ENCODE results near the gene CCDC86.

Gene CCDC86

GRCh38 chr11:60875366-60876167 lies 33.7 kb downstream of the CCDC86 start:
- no peak overlapping the region for H3K4me3 Mint-ChIP-seq
- peaks cover 4% of the 10 kb centered on the region for H3K4me1 Mint-ChIP-seq (ENCODE audit: low read depth)
- no peaks in the 10 kb centered on the region for H3K27me3 Mint-ChIP-seq (ENCODE audit: low read depth)
- H3K9me3 Mint-ChIP-seq, result no peaks in the 10 kb centered on the region
- peaks cover 7% of the 10 kb centered on the region for H3K36me3 Mint-ChIP-seq (ENCODE audit: low read depth)
- H3K27ac Mint-ChIP-seq, result no peak overlapping the region

- H3K4me3 Mint-ChIP-seq, result no peak overlapping the region
- no peak overlapping the region for H3K27ac Mint-ChIP-seq
- H3K9me3 Mint-ChIP-seq, result no peaks in the 10 kb centered on the region
- H3K36me3 Mint-ChIP-seq (ENCODE audit: low read depth), result peaks cover 12% of the 10 kb centered on the region
- H3K27me3 Mint-ChIP-seq (ENCODE audit: low read depth), result no peaks in the 10 kb centered on the region
- H3K4me1 Mint-ChIP-seq (ENCODE audit: low read depth), result peaks cover 4% of the 10 kb centered on the region
Measured at GRCh38 chr11:60876168-60876485, 34.2 kb downstream of the CCDC86 start.

- H3K4me3 Mint-ChIP-seq, result no peak overlapping the region
- peaks cover 15% of the 10 kb centered on the region for H3K36me3 Mint-ChIP-seq (ENCODE audit: low read depth)
- no peak overlapping the region for H3K27ac Mint-ChIP-seq
- no peaks in the 10 kb centered on the region for H3K27me3 Mint-ChIP-seq (ENCODE audit: low read depth)
- no peaks in the 10 kb centered on the region for H3K4me1 Mint-ChIP-seq (ENCODE audit: low read depth)
- no peaks in the 10 kb centered on the region for H3K9me3 Mint-ChIP-seq
Measured at GRCh38 chr11:60878245-60879101, 36.6 kb downstream of the CCDC86 start.

DNA sequence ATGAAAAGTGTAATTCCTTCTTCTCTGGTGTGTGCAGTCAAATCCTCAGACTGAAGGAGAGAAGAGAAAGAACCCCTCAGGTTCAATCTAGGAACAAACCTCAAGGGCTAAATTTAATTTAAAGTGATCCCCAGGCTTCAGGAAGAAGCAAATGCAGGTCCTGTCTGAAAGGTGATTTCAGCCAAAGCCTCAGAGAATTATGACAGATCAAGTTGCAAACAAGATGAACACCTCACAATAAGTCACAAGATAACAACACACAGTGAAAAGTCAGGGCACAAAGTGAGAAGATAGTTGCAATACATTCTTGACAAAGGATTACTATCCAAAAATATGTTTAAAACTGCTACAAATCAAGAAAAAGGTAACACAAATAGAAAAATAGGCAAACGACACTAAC lies 37.2 kb downstream of the CCDC86 start:
- no peak overlapping the region for H3K4me3 Mint-ChIP-seq
- no peaks in the 10 kb centered on the region for H3K4me1 Mint-ChIP-seq (ENCODE audit: low read depth)
- H3K9me3 Mint-ChIP-seq, result no peaks in the 10 kb centered on the region
- H3K27ac Mint-ChIP-seq, result no peak overlapping the region
- H3K27me3 Mint-ChIP-seq (ENCODE audit: low read depth), result no peaks in the 10 kb centered on the region
- H3K36me3 Mint-ChIP-seq (ENCODE audit: low read depth), result peaks cover 15% of the 10 kb centered on the region

- H3K9me3 Mint-ChIP-seq, result no peaks in the 10 kb centered on the region
- H3K36me3 Mint-ChIP-seq (ENCODE audit: low read depth), result peaks cover 15% of the 10 kb centered on the region
- H3K4me1 Mint-ChIP-seq (ENCODE audit: low read depth), result no peaks in the 10 kb centered on the region
- no peak overlapping the region for H3K4me3 Mint-ChIP-seq
- no peak overlapping the region for H3K27ac Mint-ChIP-seq
- H3K27me3 Mint-ChIP-seq (ENCODE audit: low read depth), result no peaks in the 10 kb centered on the region
Measured at GRCh38 chr11:60879971-60880588, 38.2 kb downstream of the CCDC86 start.

DNA sequence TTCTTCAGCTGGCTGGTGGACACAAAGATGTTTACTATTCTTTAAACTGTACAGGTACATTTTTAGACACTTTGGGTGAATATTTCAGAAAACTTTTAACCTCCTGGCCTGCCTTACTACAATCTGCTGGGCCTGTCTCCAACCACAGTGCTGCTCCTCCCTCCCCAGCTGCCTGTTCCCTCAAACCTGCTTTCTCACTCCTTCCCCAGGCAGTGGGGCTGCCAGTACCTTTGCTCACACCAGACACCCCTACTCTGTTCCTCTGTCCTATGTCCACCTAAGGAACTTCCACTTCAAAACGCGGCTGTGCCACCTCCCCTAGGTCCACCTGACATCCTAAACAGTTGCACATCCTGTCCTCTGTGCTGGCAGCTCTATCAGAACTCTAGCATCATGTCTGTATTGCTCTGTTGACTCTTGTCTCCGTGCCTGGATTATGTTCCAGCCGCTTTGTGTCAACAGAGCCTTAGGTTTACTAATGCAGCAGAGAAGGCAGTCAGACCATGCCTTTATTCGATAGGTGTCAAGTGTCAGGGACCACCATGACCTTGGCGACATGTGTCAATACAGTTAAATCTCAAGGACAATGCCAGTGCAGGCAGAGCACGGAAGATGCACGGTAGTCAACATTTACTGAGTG lies 38.9 kb downstream of the CCDC86 start:
- Mint-ChIP-seq H3K27ac (no peak overlapping the region), H3K4me1 (ENCODE audit: low read depth) (no peaks in the 10 kb centered on the region), H3K27me3 (ENCODE audit: low read depth) (no peaks in the 10 kb centered on the region), H3K9me3 (no peaks in the 10 kb centered on the region), H3K4me3 (no peak overlapping the region), H3K36me3 (ENCODE audit: low read depth) (peaks cover 15% of the 10 kb centered on the region)

GRCh38 chr11:60887556-60887955 lies 45.6 kb downstream of the CCDC86 start:
- Mint-ChIP-seq H3K4me3 (no peak overlapping the region), H3K9me3 (no peaks in the 10 kb centered on the region), H3K4me1 (ENCODE audit: low read depth) (no peaks in the 10 kb centered on the region), H3K27me3 (ENCODE audit: low read depth) (no peaks in the 10 kb centered on the region), H3K27ac (no peak overlapping the region), H3K36me3 (ENCODE audit: low read depth) (peaks cover 21% of the 10 kb centered on the region)

- no peak overlapping the region for H3K27ac Mint-ChIP-seq
- H3K36me3 Mint-ChIP-seq (ENCODE audit: low read depth), result peaks cover 26% of the 10 kb centered on the region
Measured at GRCh38 chr11:60889869-60890311, 48.0 kb downstream of the CCDC86 start.

GRCh38 chr11:60890696-60891095 lies 48.8 kb downstream of the CCDC86 start:
- H3K27me3 Mint-ChIP-seq (ENCODE audit: low read depth), result no peaks in the 10 kb centered on the region
- no peak overlapping the region for H3K4me3 Mint-ChIP-seq
- H3K4me1 Mint-ChIP-seq (ENCODE audit: low read depth), result peaks cover 2% of the 10 kb centered on the region
- no peaks in the 10 kb centered on the region for H3K9me3 Mint-ChIP-seq
- H3K36me3 Mint-ChIP-seq (ENCODE audit: low read depth), result peaks cover 33% of the 10 kb centered on the region
- H3K27ac Mint-ChIP-seq, result no peak overlapping the region

More at GRCh38 chr11:60889869-60890311, 48.0 kb downstream of the CCDC86 start:
- Mint-ChIP-seq H3K9me3 (no peaks in the 10 kb centered on the region), H3K27me3 (ENCODE audit: low read depth) (no peaks in the 10 kb centered on the region), H3K4me3 (no peak overlapping the region), H3K4me1 (ENCODE audit: low read depth) (peaks cover 2% of the 10 kb centered on the region)

GRCh38 chr11:60891103-60891741 lies 49.3 kb downstream of the CCDC86 start:
- no peak overlapping the region for H3K4me3 Mint-ChIP-seq
- H3K4me1 Mint-ChIP-seq (ENCODE audit: low read depth), result peaks cover 2% of the 10 kb centered on the region
- no peaks in the 10 kb centered on the region for H3K27me3 Mint-ChIP-seq (ENCODE audit: low read depth)
- H3K36me3 Mint-ChIP-seq (ENCODE audit: low read depth), result peaks cover 38% of the 10 kb centered on the region
- H3K9me3 Mint-ChIP-seq, result no peaks in the 10 kb centered on the region
- peak overlapping the region; percentile 55 for H3K27ac Mint-ChIP-seq

GRCh38 chr11:60895687-60896086 lies 53.8 kb downstream of the CCDC86 start:
- Mint-ChIP-seq H3K4me1 (ENCODE audit: low read depth) (peaks cover 2% of the 10 kb centered on the region), H3K4me3 (no peak overlapping the region), H3K9me3 (no peaks in the 10 kb centered on the region), H3K36me3 (ENCODE audit: low read depth) (peaks cover 53% of the 10 kb centered on the region), H3K27ac (no peak overlapping the region), H3K27me3 (ENCODE audit: low read depth) (no peaks in the 10 kb centered on the region)

- Mint-ChIP-seq H3K36me3 (ENCODE audit: low read depth) (peaks cover 55% of the 10 kb centered on the region), H3K27ac (peak overlapping the region; percentile 69), H3K4me1 (ENCODE audit: low read depth) (peaks cover 2% of the 10 kb centered on the region), H3K9me3 (no peaks in the 10 kb centered on the region), H3K4me3 (no peak overlapping the region), H3K27me3 (ENCODE audit: low read depth) (no peaks in the 10 kb centered on the region)
Measured at GRCh38 chr11:60897496-60897895, 55.6 kb downstream of the CCDC86 start.

GRCh38 chr11:60899046-60899936 lies 57.4 kb downstream of the CCDC86 start:
- Mint-ChIP-seq H3K4me1 (ENCODE audit: low read depth) (peaks cover 10% of the 10 kb centered on the region), H3K36me3 (ENCODE audit: low read depth) (peaks cover 59% of the 10 kb centered on the region), H3K9me3 (no peaks in the 10 kb centered on the region), H3K27ac (peak overlapping the region; percentile 36), H3K4me3 (no peak overlapping the region), H3K27me3 (ENCODE audit: low read depth) (no peaks in the 10 kb centered on the region)
